DND-41 (cell line): Measurements from ENCODE around the gene ADARB2.

ENCODE experiments used
- CTCF ChIP-seq: IDR thresholded peaks from 2 replicates; pipeline ENCODE4 v1.5.1; 2012; ENCODE audit warnings: borderline replicate concordance, low read length, moderate library complexity, mild to moderate bottlenecking; ENCODE audit not compliant: poor library complexity, severe bottlenecking; ENCODE audit errors: extremely low read depth
- EZH2 ChIP-seq: IDR thresholded peaks from 3 replicates; pipeline ENCODE4 v1.6.1; 2012; ENCODE audit warnings: borderline replicate concordance, low read depth, mild to moderate bottlenecking, moderate library complexity, low read length, inconsistent platforms; ENCODE audit not compliant: severe bottlenecking

DNA sequence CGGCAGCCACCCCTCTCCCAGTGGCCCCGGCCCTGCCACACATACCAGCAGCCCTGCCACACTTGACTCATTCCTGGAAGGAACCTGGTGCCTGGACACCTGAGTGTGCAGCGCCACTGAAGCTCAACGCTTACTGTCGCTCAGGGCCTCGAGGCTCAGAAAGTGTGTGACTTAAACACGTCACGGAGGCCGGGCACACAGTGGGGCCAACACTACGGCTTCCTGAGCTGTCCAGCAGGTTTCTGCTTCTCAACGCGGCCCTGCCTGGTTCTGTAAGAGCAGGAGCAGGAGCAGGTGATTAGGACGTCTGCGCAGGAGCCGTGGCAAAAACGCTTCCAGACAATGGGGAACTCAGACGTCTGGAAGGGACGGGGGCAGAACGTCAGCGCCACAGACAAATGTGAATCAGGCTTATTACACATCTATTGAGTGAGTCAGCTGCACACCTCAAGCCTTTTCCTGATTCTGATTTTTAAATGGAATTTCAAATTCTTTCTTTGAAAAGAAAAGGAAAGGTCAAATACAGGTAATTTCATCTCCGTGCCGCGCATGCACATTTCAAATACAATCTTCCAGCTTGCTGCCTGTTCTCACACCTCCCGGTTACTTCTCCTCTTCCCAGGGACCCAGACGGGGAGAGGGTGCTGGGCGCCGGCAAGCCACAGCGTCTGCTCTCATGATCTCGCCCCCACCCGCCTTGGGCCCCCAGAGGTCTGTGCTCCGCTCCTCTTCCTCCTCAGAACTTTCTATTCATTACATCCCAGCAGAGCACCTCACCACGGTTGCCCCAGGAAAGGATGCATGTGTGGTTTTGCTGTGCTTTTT lies 66.6 kb downstream of the ADARB2 start:
- TF ChIP-seq CTCF, result no peak
- no peak for TF ChIP-seq EZH2
